Smooth muscle cell (in vitro differentiated cells): Measurements from ENCODE around the gene XKRX. TPM values are rescaled to one million over a fixed set of nuclear protein-coding genes. Genes with fewer than 3 reads are reported as not detected.

ENCODE experiments used
- DNase-seq: peaks from one replicate; lab custom pipeline; 2025; ENCODE audit not compliant: unreplicated experiment; lab: John Stamatoyannopoulos, UW
- H2AFZ ChIP-seq: fragments of 200-600 bp; sonication (generic); 2 replicates; pipeline ENCODE4 v1.6.0; 2016; ENCODE audit warnings: antibody characterized with exemption, low read depth, mild to moderate bottlenecking
- H3F3A ChIP-seq: fragments of 200-600 bp; sonication (generic); 2 replicates; pipeline ENCODE4 v1.6.0; 2017; ENCODE audit warnings: antibody characterized with exemption, low read depth
- H3K27ac ChIP-seq: fragments of 200-600 bp; sonication (generic); 2 replicates; pipeline ENCODE4 v1.5.1; 2016; ENCODE audit warnings: low read depth, mild to moderate bottlenecking
- H3K27me3 ChIP-seq: fragments of 200-600 bp; sonication (generic); 2 replicates; pipeline ENCODE4 v1.6.1; 2016; ENCODE audit warnings: low read depth, mild to moderate bottlenecking
- H3K36me3 ChIP-seq: fragments of 200-600 bp; sonication (generic); 2 replicates; pipeline ENCODE4 v1.5.1; 2016; ENCODE audit warnings: low read depth
- H3K4me1 ChIP-seq: fragments of 200-600 bp; sonication (generic); 2 replicates; pipeline ENCODE4 v1.5.1; 2016; ENCODE audit warnings: low read depth
- H3K4me2 ChIP-seq: fragments of 200-600 bp; sonication (generic); 2 replicates; pipeline ENCODE4 v1.6.0; 2016; ENCODE audit warnings: mild to moderate bottlenecking
- H3K4me3 ChIP-seq: fragments of 200-600 bp; sonication (generic); 2 replicates; pipeline ENCODE4 v1.5.1; 2016; ENCODE audit warnings: mild to moderate bottlenecking
- H3K79me2 ChIP-seq: fragments of 200-600 bp; sonication (generic); 2 replicates; pipeline ENCODE4 v1.6.0; 2016; ENCODE audit warnings: low read depth, mild to moderate bottlenecking
- H3K9ac ChIP-seq: fragments of 200-600 bp; sonication (generic); 2 replicates; pipeline ENCODE4 v1.6.0; 2016; ENCODE audit warnings: low read depth
- H3K9me3 ChIP-seq: fragments of 200-600 bp; sonication (generic); replicated peaks from 2 replicates; pipeline ENCODE4 v1.5.1; 2016; ENCODE audit warnings: low read depth
- H4K20me1 ChIP-seq: fragments of 200-600 bp; sonication (generic); 2 replicates; pipeline ENCODE4 v1.6.0; 2016; ENCODE audit warnings: low read depth
- CTCF ChIP-seq: fragments of 200-600 bp; sonication (generic); IDR thresholded peaks from 2 replicates; pipeline ENCODE4 v1.5.1; 2017; ENCODE audit warnings: borderline replicate concordance, mild to moderate bottlenecking, antibody characterized with exemption; ENCODE audit not compliant: insufficient read depth, poor library complexity, severe bottlenecking
- WGBS: methylation state at CpG from one replicate; pipeline ENCODE4 v1.1.7; 2016; ENCODE audit warnings: low lambda C conversion rate; 5-methylcytosine and 5-hydroxymethylcytosine counted together
- polyA plus RNA-seq: library from polyadenylated mRNA; unstranded; fragments of >200 nt; fragmentation: Nextera tagmentation; extraction: Ambion mirVana; gene quantifications from 2 replicates; pipeline ENCODE4 v1.2.1, GENCODE V29; 2016
- total RNA-seq: library from RNA; depleted of rRNA; stranded (reverse); fragments of >200 nt; gene quantifications from 2 replicates; pipeline ENCODE4 v1.2.3, GENCODE V29; 2014

Gene XKRX
- total and polyA plus RNA-seq, 2 experiments from 2014 or later: 2.2 TPM; not detected in 1

DNA sequence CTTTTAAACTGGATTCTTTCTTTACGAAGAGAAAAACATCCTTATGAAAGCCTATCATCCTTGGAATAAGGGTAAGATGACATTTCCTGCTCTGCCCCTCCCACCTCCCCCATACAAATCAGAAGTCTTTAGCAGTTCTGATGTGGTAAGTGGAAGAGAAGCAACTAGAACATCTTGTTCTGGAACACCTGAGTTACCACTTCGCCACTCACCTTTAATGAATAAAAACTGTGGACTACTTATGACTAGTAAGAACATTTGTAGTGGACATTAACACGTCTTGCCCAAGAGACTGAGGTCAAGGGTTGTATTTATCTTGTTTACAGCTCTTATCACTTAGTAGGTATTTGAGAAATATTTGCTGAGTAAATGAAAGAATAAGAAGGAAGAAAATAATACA, 4.3 kb downstream of the XKRX start:
- no peaks in the 10 kb centered on the region for H3K79me2 ChIP-seq
- no peaks in the 10 kb centered on the region for H3K4me1 ChIP-seq
- no peak for DNase-seq
- H3K36me3 ChIP-seq: no peaks in the 10 kb centered on the region
- no peak for TF ChIP-seq CTCF
- no peak overlapping the region for H3K27ac ChIP-seq
- H3K4me3 ChIP-seq: no peak overlapping the region
- H3K9ac ChIP-seq: no peak overlapping the region
- WGBS: 69% methylated on average over 3 of the region's 3 CpGs
- no peaks in the 10 kb centered on the region for H3K9me3 ChIP-seq
- H3K27me3 ChIP-seq: peaks cover 5% of the 10 kb centered on the region
- no peaks in the 10 kb centered on the region for H4K20me1 ChIP-seq
- H3K4me2 ChIP-seq: no peak overlapping the region
- H3F3A ChIP-seq: no peaks in the 10 kb centered on the region
- H2AFZ ChIP-seq: no peak overlapping the region

GRCh38 chrX:100915562-100915961, 13.2 kb downstream of the XKRX start:
- Histone ChIP-seq H3K4me3 (no peak overlapping the region), H3K36me3 (no peaks in the 10 kb centered on the region), H4K20me1 (no peaks in the 10 kb centered on the region), H3K9ac (no peak overlapping the region), H3K4me1 (no peaks in the 10 kb centered on the region), H3K4me2 (no peak overlapping the region), H3K9me3 (no peaks in the 10 kb centered on the region), H3K79me2 (no peaks in the 10 kb centered on the region), H3K27me3 (no peaks in the 10 kb centered on the region), H3F3A (no peaks in the 10 kb centered on the region), H3K27ac (no peak overlapping the region), H2AFZ (no peak overlapping the region)
- WGBS: 80% methylated on average over 2 of the region's 2 CpGs
- DNase-seq: no peak
- TF ChIP-seq CTCF: no peak

- no peak for TF ChIP-seq CTCF
- H3K9ac ChIP-seq: no peak overlapping the region
- 68% methylated on average over 3 of the region's 3 CpGs for WGBS
- H3K79me2 ChIP-seq: no peaks in the 10 kb centered on the region
- no peaks in the 10 kb centered on the region for H3K27me3 ChIP-seq
- no peak overlapping the region for H2AFZ ChIP-seq
- H3K4me1 ChIP-seq: no peaks in the 10 kb centered on the region
- no peaks in the 10 kb centered on the region for H3K36me3 ChIP-seq
- H3K4me2 ChIP-seq: no peak overlapping the region
- no peak for DNase-seq
- H3K4me3 ChIP-seq: no peak overlapping the region
- H3K27ac ChIP-seq: no peak overlapping the region
- H3K9me3 ChIP-seq: no peaks in the 10 kb centered on the region
- H4K20me1 ChIP-seq: no peaks in the 10 kb centered on the region
- H3F3A ChIP-seq: no peaks in the 10 kb centered on the region
These were observed 15.6 kb downstream of the XKRX start for GRCh38 chrX:100913111-100913510.

DNA sequence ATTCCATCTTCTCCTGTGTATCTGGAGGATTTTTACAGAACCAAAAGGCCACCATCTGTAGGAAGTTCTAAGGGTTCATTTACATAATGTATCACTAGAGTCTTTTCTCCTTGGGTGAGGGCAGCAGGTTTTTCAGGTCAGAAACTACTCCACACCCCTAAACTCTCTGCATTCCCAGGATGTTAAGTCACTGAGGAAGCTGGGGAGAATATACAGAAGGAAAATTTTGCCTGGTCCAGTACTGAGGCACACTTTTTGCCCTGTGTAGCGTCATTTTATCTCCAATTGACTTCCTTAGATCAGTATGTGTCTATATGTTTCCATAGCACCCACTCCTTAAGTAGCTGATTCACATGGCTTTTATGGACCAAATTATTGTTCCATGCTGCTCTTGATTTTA, 17.0 kb downstream of the XKRX start:
- no peak for TF ChIP-seq CTCF
- 24% methylated on average over 1 of the region's 1 CpG for WGBS
- H3K27me3 ChIP-seq: no peaks in the 10 kb centered on the region
- no peak overlapping the region for H3K4me3 ChIP-seq
- H3K9me3 ChIP-seq: no peaks in the 10 kb centered on the region
- H4K20me1 ChIP-seq: no peaks in the 10 kb centered on the region
- peak overlapping the region; percentile 44 for H3K27ac ChIP-seq
- no peaks in the 10 kb centered on the region for H3K36me3 ChIP-seq
- no peak overlapping the region for H3K4me2 ChIP-seq
- H3K4me1 ChIP-seq: no peaks in the 10 kb centered on the region
- no peaks in the 10 kb centered on the region for H3F3A ChIP-seq
- no peak overlapping the region for H2AFZ ChIP-seq
- H3K79me2 ChIP-seq: no peaks in the 10 kb centered on the region
- no peak overlapping the region for H3K9ac ChIP-seq
- DNase-seq: no peak
